Gastrocnemius medialis (tissue), 4 donors: ENCODE measurements around the gene GABPA. TPM values are rescaled to one million over a fixed set of nuclear protein-coding genes. Genes with fewer than 3 reads are reported as not detected.

ENCODE experiments used
- ATAC-seq, 2 donors: fragments of 150-250 bp; one replicate each; pipeline ENCODE4 v1.9.1; 2016
- DNase-seq, 2 donors: peaks; one replicate each; pipeline ENCODE4 v3.0.0-alpha.2; 2019
- H3K27ac ChIP-seq, 4 donors: fragments of 200-600 bp; sonication (generic); 1 replicate in 1 of 4; 2 replicates in 3 of 4; pipeline ENCODE4 v1.5.1; 2016 to 2018; ENCODE audit warnings: mild to moderate bottlenecking in 2 of 4, moderate library complexity in 1 of 4
- H3K27me3 ChIP-seq, 3 donors: fragments of 200-600 bp; sonication (generic) in 2 of 3; 1 replicate in 1 of 3; 2 replicates in 2 of 3; pipeline versions ENCODE4 v1.5.1 to v1.6.0; 2016 to 2019; ENCODE audit warnings: mild to moderate bottlenecking in 1 of 3, moderate library complexity in 1 of 3
- H3K36me3 ChIP-seq, 2 donors: fragments of 200-600 bp; sonication (generic) in 1 of 2; one replicate each; pipeline ENCODE4 v1.5.1; 2017 to 2018
- H3K4me1 ChIP-seq, 2 donors: fragments of 200-600 bp; sonication (generic) in 1 of 2; one replicate each; pipeline ENCODE4 v1.5.1; 2016 to 2017; ENCODE audit warnings: mild to moderate bottlenecking in 2 of 2
- H3K4me3 ChIP-seq, 4 donors: fragments of 200-600 bp; sonication (generic) in 3 of 4; 1 replicate in 1 of 4; 2 replicates in 3 of 4; pipeline ENCODE4 v1.5.1; 2016 to 2019; ENCODE audit warnings: mild to moderate bottlenecking in 2 of 4
- H3K9me3 ChIP-seq, 3 donors: fragments of 200-600 bp; sonication (generic) in 2 of 3; 1 replicate in 1 of 3; 2 replicates in 2 of 3; pipeline ENCODE4 v1.5.1; 2016 to 2019
- POLR2A ChIP-seq, 2 donors: fragments of 450-650 bp; IDR thresholded peaks; one replicate each; pipeline ENCODE4 v1.6.1; 2017; ENCODE audit warnings: antibody characterized with exemption in 2 of 2, mild to moderate bottlenecking in 2 of 2, moderate library complexity in 2 of 2
- in situ Hi-C, 4 donors: fragments of 200-750 bp; cut with MboI; loops; one replicate each; pipeline versions ENCODE4 v1.15.0 to v1.8.0; 2017; ENCODE audit warnings: low sequenced_read_pairs in 4 of 4
- intact Hi-C: fragments of 100-400 bp; cut with DNase I; formaldehyde crosslinking; loops from one replicate; pipeline ENCODE4 v1.15.1; 2023; ENCODE audit warnings: low total_unique reads
- total RNA-seq, 4 donors: library from RNA; depleted of rRNA; stranded (reverse); fragments of >200 nt; gene quantifications; one replicate each; pipeline versions ENCODE4 v1.1.0 to v1.2.3, GENCODE V29; 2016
- TF ChIP-seq, protein P1 (sequence below), 5 experiments: fragments of 450-650 bp in 3 of 5; fragments of 200-600 bp in 2 of 5; sonication (generic) in 2 of 5; IDR thresholded peaks in 4 of 5; conservative IDR thresholded peaks in 1 of 5; 1 replicate in 4 of 5; 2 replicates in 1 of 5; pipeline ENCODE4 v1.5.1; 2016 to 2019; ENCODE audit warnings: antibody characterized with exemption in 5 of 5, mild to moderate bottlenecking in 3 of 5, moderate library complexity in 3 of 5

The GABPA gene
- total RNA-seq, 4 donors from 2014 or later = 10.6 to 26.2 (median 15.5) TPM

DNA sequence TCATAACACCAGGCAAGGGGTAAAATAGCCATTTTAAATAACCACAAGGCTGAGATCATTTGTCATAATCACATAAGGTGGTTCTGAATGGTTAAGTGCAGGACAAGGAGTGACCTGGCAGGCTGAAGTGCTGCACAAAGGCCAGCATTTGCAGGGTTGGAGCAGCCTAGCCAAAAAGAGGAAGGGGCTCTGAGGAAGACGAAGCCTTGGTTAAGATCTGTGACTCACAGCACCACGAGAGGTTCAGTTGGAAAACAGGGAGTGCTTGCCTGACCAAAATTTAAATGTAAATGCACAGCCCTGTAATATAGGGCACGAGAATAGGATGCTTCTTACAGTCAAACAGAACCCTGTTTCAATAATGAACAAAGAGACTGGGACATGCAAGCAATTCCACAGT is 12.1 kb upstream of the GABPA start:
- in situ Hi-C loops = loop anchor here in 1 of 4 donors (10.0 kb wide), 1 partner anchor 118 kb away; the partner anchor contains the start of gene MRPL39
- DNase-seq (no peak), ATAC-seq (no peak)
- no peaks in the 10 kb centered on the region for H3K9me3 ChIP-seq
- peaks cover 0 to 59% of the 10 kb centered on the region in 2 donors for H3K36me3 ChIP-seq
- H3K4me3 ChIP-seq = no peak overlapping the region
- intact Hi-C loops = no loop called here
- H3K27me3 ChIP-seq = no peaks in the 10 kb centered on the region
- H3K27ac ChIP-seq = no peak overlapping the region
- peaks cover 2 to 10% of the 10 kb centered on the region in 2 donors for H3K4me1 ChIP-seq
- no peak for TF ChIP-seq POLR2A (IDR thresholded peaks at IDR 0.05)
- TF ChIP-seq, protein P1, sequence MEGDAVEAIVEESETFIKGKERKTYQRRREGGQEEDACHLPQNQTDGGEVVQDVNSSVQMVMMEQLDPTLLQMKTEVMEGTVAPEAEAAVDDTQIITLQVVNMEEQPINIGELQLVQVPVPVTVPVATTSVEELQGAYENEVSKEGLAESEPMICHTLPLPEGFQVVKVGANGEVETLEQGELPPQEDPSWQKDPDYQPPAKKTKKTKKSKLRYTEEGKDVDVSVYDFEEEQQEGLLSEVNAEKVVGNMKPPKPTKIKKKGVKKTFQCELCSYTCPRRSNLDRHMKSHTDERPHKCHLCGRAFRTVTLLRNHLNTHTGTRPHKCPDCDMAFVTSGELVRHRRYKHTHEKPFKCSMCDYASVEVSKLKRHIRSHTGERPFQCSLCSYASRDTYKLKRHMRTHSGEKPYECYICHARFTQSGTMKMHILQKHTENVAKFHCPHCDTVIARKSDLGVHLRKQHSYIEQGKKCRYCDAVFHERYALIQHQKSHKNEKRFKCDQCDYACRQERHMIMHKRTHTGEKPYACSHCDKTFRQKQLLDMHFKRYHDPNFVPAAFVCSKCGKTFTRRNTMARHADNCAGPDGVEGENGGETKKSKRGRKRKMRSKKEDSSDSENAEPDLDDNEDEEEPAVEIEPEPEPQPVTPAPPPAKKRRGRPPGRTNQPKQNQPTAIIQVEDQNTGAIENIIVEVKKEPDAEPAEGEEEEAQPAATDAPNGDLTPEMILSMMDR (IDR thresholded peaks at IDR 0.05 in 4 of 5, conservative IDR thresholded peaks at IDR 0.05 in 1 of 5) = no peak

DNA sequence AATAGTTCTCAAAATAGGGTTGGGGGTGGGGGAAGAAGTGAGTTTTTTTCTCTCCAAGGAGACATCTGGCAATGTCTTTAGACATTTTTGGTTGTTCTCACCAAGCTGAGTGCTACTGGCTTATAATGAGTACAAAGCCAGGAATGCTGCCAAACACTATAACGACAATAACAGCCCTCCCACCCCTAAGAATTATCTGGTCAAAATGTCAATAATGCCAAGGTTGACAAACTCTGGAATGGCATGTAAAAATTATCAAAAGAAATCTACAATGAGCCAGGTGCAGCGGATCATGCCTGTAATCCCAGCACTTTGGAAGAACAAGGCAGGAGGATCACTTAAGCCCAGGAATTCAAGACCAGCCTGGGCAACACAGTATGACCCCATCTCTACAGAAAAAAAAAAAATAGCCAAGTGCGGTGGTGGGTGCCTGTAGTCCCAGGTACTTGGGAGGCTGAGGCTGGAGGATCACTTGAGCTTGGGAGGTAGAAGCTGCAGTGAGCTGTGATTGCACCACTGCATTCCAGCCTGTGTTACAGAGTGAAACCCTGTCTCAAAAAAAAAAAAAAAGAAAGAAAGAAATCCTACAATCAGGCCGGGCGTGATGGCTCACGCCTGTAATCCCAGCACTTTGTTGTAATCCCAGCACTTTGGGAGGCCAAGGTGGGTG is 2.5 kb upstream of the GABPA start:
- Histone ChIP-seq H3K36me3 (peaks cover 0 to 30% of the 10 kb centered on the region in 2 donors), H3K27ac (peak overlapping the region; percentile 94 to 99 (median 98)), H3K4me1 (peaks cover 54 to 62% of the 10 kb centered on the region in 2 donors), H3K9me3 (no peaks in the 10 kb centered on the region), H3K27me3 (no peaks in the 10 kb centered on the region), H3K4me3 (peak overlapping the region in 2 of 4 donors; percentile 2 to 10)
- intact Hi-C loops = no loop called here
- TF ChIP-seq POLR2A (IDR thresholded peaks at IDR 0.05) = no peak
- TF ChIP-seq, protein P1 (IDR thresholded peaks at IDR 0.05 in 4 of 5, conservative IDR thresholded peaks at IDR 0.05 in 1 of 5) = no peak
- in situ Hi-C loops = loop anchor here in 1 of 4 donors (10.0 kb wide), 1 partner anchor 127 kb away; the partner anchor contains the start of gene MRPL39
- ATAC-seq (no peak), DNase-seq (no peak)

DNA sequence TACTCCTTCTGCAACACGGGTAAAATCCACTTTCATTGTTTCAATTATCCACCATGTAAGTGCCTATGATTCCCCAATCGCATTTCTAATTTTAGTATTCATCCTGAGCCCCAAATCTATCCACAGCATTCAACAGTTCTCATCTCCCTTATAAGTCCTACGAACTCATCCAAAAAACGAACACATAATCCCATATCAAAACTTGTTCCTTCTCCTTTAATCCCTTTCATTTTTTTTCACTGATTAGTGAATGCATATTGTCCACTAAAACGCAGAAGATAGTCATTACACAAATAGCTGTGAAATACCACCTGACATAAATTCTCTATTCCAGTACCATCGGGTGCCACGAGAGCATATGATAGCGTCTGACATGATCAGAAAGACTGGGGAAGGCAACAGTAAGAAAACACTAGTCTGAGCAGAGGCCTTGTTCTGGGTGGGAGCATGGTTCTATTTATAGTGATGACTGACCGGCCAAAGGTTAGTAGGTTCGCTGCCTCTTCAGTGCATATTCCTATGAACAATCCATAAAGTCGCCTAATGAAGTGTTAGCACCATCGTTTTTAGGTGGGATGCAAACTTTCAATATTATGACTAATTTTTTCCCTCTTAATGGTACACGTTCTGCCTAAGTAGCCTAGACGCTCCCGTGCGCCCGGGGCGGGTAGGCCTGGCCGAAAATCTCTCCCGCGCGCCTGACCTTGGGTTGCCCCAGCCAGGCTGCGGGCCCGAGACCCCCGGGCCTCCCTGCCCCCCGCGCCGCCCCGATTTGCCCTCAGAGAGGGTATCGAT is 716 bp upstream of the GABPA start:
- peaks cover 0 to 12% of the 10 kb centered on the region in 2 donors for H3K36me3 ChIP-seq
- intact Hi-C loops = loop anchor here (2.0 kb wide), 1 partner anchor 1111 kb away; the partner anchor contains the start of gene ADAMTS1
- H3K4me3 ChIP-seq = peak overlapping the region; percentile 81 to 98 (median 92)
- no peak for TF ChIP-seq POLR2A (IDR thresholded peaks at IDR 0.05)
- TF ChIP-seq, protein P1 (IDR thresholded peaks at IDR 0.05 in 4 of 5, conservative IDR thresholded peaks at IDR 0.05 in 1 of 5) = no peak
- no peaks in the 10 kb centered on the region for H3K27me3 ChIP-seq
- no peaks in the 10 kb centered on the region for H3K9me3 ChIP-seq
- peaks cover 65 to 68% of the 10 kb centered on the region in 2 donors for H3K4me1 ChIP-seq
- in situ Hi-C loops = loop anchor here in 1 of 4 donors (10.0 kb wide), 1 partner anchor 129 kb away; the partner anchor contains the start of gene MRPL39
- peak overlapping the region; percentile 94 to 99 (median 98) for H3K27ac ChIP-seq
- DNase-seq (peak; percentile 32 to 50), ATAC-seq (peak; percentile 51 to 61)

DNA sequence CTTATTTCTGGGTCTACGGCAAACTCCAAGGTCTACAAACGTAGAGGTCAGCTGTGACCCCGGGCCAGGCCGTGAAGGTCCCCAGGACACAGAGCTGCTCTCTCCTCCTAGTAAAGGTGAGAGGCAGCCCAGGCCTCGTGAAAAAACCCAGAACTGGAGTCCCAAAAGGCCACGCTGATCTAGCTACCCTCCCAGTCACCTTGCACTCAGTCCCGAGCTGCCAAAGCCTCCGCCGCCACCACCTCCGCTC is 193 bp upstream of the GABPA start:
- no peaks in the 10 kb centered on the region for H3K9me3 ChIP-seq
- peak; percentile 98 to 99 for TF ChIP-seq POLR2A (IDR thresholded peaks at IDR 0.05)
- TF ChIP-seq, protein P1 (IDR thresholded peaks at IDR 0.05 in 4 of 5, conservative IDR thresholded peaks at IDR 0.05 in 1 of 5) = no peak
- in situ Hi-C loops = loop anchor here in 1 of 4 donors (10.0 kb wide), 1 partner anchor 130 kb away; the partner anchor contains the start of gene MRPL39
- H3K4me1 ChIP-seq = peaks cover 62 to 63% of the 10 kb centered on the region in 2 donors
- peak overlapping the region; percentile 81 to 98 (median 92) for H3K4me3 ChIP-seq
- ATAC-seq (no peak), DNase-seq (no peak)
- no peaks in the 10 kb centered on the region for H3K27me3 ChIP-seq
- peak overlapping the region; percentile 94 to 99 (median 98) for H3K27ac ChIP-seq
- peaks cover 0 to 6% of the 10 kb centered on the region in 2 donors for H3K36me3 ChIP-seq
- intact Hi-C loops = loop anchor here (2.0 kb wide), 1 partner anchor 1110 kb away; the partner anchor contains the start of gene ADAMTS1
